NB4 (cell line): Measurements from ENCODE around the gene SBNO2.

Source experiments
- DNase-seq: peaks from one replicate; pipeline ENCODE4 v3.0.0; 2010; ENCODE audit warnings: low read depth
- H3K4me3 ChIP-seq: one replicate; pipeline ENCODE4 v1.5.1; 2011; ENCODE audit warnings: mild to moderate bottlenecking, low read depth, low read length, moderate library complexity
- MYC ChIP-seq: IDR thresholded peaks from 2 replicates; pipeline ENCODE4 v1.6.1; 2011; ENCODE audit warnings: low read depth, low read length
- POLR2A ChIP-seq: IDR thresholded peaks from 2 replicates; pipeline ENCODE4 v1.6.1; 2011; ENCODE audit warnings: mild to moderate bottlenecking; ENCODE audit not compliant: insufficient read length; ENCODE audit errors: extremely low read depth
- TF ChIP-seq, protein P1 (sequence below): IDR thresholded peaks from 2 replicates; pipeline ENCODE4 v1.6.1; 2011; ENCODE audit warnings: low read depth, low read length
- TF ChIP-seq, protein P2 (sequence below): IDR thresholded peaks from one replicate; pipeline ENCODE4 v1.5.1; 2012; ENCODE audit warnings: low read depth, low read length

SBNO2 gene

DNA sequence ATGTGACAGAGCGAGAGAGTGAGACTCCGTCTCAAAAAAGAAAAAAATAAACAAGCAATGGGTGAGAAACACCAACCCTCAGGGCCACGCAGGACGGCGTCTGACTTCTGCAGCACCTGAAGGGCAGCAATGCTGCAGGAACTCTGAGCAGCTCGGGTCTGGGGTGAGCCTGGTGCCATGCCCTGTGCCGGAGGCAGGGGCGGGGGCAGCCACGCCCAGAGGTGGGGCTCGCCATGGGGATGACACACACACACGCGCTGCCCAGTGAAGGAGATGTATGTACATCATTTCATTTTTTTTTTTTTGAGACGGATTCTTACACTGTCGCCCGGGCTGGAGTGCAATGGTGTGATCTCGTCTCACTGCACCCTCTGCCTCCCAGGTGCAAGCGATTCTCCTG lies 46.0 kb downstream of the SBNO2 start:
- H3K4me3 ChIP-seq: no peak overlapping the region
- no peak for DNase-seq
- TF ChIP-seq POLR2A (no peak), MYC (no peak)
- TF ChIP-seq, protein P1, sequence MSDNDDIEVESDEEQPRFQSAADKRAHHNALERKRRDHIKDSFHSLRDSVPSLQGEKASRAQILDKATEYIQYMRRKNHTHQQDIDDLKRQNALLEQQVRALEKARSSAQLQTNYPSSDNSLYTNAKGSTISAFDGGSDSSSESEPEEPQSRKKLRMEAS: no peak
- TF ChIP-seq, protein P2, sequence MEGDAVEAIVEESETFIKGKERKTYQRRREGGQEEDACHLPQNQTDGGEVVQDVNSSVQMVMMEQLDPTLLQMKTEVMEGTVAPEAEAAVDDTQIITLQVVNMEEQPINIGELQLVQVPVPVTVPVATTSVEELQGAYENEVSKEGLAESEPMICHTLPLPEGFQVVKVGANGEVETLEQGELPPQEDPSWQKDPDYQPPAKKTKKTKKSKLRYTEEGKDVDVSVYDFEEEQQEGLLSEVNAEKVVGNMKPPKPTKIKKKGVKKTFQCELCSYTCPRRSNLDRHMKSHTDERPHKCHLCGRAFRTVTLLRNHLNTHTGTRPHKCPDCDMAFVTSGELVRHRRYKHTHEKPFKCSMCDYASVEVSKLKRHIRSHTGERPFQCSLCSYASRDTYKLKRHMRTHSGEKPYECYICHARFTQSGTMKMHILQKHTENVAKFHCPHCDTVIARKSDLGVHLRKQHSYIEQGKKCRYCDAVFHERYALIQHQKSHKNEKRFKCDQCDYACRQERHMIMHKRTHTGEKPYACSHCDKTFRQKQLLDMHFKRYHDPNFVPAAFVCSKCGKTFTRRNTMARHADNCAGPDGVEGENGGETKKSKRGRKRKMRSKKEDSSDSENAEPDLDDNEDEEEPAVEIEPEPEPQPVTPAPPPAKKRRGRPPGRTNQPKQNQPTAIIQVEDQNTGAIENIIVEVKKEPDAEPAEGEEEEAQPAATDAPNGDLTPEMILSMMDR: no peak

DNA sequence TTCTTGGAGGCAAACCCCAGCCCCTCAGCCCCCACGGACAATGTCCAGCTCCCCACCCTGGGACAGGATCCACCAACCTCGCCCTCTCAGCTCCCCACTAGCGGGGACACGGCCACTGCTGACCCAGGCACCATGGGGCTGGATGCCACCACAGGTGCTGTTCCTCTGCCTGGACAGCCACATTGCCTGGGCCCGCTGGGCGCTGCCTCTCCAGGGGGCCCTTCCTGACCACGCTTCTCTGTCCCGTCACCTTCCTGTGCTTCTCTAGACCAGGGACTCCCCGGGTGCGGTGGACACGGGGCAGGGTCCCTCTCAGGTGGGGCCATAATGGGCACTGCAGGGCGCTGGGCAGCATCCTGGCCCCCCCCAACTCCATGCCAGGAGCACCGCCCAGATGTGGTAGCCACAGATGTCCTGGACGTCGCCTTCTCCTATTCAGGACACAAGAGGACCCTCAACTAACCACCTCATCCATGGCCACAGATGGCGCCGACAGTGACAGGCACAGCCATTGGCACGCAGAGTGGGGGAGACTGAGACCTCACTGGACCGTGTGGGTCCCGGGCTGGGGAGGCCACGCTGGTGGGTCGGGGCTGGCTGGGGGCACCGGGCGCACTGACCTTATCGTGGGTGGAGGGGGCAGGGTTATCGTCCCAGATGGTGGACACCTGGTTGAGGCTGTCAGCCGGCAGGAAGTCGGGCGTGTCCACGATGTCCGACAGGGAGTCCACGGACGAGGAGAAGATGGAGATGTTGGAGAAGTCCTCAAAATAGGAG lies 46.9 kb downstream of the SBNO2 start:
- TF ChIP-seq, protein P1: no peak
- TF ChIP-seq, protein P2: no peak
- TF ChIP-seq POLR2A (no peak), MYC (no peak)
- DNase-seq: no peak
- no peak overlapping the region for H3K4me3 ChIP-seq

DNA sequence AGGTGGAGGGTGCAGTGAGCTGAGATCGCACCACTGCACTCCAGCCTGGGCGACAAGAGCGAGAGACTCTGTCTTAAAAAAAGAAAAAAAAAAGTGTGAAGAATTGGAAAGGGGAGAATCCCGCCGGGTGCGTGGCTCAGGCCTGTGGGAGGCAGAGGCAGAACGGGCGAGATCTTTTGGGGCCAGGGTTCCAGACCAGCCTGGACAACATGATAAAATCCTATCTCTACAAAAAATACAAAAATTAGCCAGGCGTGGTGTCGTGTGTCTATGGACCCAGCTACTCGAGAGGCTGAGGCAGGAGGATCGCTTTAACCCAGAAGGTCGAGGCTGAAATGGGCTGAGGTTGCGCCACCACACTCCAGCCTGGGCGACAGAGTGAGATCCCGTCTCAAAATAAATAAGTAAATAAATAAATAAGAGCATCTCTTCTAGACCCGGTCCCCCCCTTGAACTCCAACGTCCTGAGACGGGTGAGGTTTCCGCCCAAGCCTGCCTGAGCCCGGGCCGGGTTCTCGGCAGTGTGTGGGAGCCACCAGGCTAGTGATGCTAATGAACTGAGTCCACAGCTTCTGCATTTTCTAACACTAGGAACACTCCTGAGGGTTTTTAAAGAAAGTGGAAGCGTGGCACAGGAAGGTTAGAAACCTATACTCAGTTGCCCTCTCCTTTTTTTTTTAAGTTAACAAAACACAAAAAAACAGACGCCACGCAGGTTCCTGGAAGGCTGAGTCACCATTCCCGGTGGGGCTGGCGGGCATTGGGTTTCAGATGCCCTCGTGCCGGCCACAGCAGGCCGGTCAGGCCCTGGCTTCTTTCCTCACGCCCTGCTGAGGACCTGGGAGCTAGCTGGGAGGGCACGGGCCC lies 48.2 kb downstream of the SBNO2 start:
- no peak overlapping the region for H3K4me3 ChIP-seq
- DNase-seq: no peak
- TF ChIP-seq POLR2A (no peak), MYC (no peak)
- TF ChIP-seq, protein P1: no peak
- TF ChIP-seq, protein P2: no peak

DNA sequence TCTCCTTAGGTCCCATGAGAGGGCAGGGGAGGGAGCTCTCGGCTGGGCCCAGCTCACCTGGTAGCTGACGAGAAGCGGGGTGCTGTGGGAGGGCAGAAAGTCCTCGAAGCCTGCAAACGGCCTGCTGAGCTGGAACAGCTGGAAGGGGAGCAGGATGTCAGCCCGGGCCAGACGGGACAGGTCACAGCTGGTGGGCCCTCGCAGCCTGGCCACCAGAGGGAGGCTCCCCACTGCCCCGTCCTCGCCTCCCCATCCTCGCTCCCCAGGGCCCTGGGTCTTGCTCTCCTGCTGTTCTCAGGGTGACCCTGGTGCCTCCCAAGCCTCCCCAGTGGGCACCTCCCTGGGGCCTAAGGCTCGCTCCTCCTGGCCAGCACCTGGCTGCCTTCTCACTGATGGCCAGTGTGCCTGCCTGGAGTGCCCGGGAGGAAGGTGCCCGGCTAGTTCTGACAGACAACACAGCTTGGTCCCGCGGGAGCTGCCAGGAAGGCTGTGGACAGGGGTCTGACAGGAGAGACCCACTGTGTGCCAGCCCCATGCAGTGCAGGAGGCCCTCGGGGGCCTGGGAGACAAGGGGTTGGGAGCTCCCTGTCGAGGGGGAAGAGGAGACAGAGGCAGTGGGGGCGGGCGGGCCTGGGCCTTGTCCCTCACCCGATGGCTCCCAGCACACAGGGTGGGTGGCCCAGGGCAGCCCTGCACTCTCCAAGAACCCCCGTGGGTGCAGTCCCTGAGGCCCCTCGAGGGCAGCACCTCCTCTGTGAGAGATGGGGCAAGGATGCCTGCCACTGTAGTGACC lies 50.0 kb downstream of the SBNO2 start:
- no peak overlapping the region for H3K4me3 ChIP-seq
- no peak for DNase-seq
- TF ChIP-seq, protein P2: no peak
- TF ChIP-seq MYC: no peak
- TF ChIP-seq, protein P1: no peak
- TF ChIP-seq POLR2A: no peak

DNA sequence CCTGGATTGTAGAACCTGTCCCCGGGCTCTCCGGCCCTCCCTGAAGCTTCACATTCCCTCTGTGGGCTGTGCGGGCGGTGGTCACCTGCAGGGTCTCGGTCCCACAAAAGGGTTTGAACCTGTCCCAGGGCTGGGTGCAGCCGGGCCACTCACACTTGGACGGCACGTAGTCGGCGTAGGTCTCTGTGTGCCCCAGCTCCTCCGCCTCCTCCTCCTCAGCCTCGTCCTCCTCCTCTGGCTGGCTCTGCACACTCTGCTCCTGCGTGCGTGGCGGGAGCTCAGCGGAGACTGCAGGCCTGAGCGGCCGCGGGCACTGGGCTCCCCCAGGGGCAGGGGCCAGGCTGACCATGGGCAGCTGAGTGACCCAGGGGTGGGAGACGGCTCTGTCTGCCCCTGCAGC lies 50.7 kb downstream of the SBNO2 start:
- TF ChIP-seq MYC: no peak
- TF ChIP-seq, protein P2: no peak
- no peak for TF ChIP-seq POLR2A
- TF ChIP-seq, protein P1: no peak
- H3K4me3 ChIP-seq: no peak overlapping the region
- no peak for DNase-seq
